ENCODE measurements around the gene STMND1. TPM values are rescaled to one million over a fixed set of nuclear protein-coding genes. Genes with fewer than 3 reads are reported as not detected.

STMND1 gene
- total RNA-seq, result not detected in 2 replicates

DNA sequence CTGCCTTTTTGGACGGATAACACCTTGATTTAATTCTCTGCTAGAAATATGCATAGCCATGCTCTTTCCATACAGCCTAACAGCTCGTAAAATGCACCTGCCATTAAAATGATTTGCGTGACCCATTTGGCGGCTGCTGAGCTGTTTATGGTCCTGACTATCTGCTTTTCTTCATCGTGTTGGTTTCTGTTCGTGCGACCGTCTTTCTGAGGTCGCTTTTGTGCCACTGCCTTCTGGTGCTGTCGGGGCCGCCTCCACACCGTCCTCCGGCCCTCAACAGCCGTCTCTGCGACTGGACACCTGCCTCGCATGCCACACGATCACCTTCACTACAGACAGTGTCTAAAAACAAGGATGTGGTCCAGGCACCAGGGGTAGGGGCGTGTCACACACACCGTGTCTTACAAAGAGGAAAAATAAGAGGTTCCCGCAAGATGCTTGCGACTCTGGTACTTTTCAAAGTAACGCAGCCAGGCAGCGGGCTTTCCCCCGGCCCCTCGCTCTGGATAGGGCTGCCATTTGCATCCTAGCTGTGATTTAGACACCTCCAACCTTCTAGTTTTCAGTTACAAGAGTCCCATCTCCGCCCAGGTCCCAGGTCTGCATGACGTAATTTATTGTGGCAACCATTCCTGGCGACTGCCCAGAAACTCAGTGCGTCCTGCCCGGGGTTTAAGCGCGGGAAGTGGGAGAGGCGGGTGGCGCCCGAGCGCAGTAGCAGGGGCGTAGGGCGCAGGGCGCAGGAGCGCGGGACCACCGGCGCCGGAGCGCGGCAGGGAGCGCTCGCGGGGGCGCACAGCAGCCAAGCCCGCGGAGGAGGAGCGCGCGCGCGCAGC is at the start of gene STMND1:
Gene STMND1, plus strand, starts transcription at position 629 of the 836 bp plus-strand sequence. CDS start 208 bp downstream, outside the sequence.

Other genes with a start within 250 kb of the STMND1 start
- 1.3 and 4.0 TPM in 2 replicates for gene RBM24, start 179.3 kb downstream of the STMND1 start, total RNA-seq

Data from vein endothelial cell (primary cell).